GM12874 (cell line): ENCODE measurements around the gene SENP3.

Source experiments
- CTCF ChIP-seq: IDR thresholded peaks from 2 replicates; pipeline ENCODE4 v1.5.1; 2011; ENCODE audit warnings: low read depth, mild to moderate bottlenecking, control low read depth, low read length, moderate library complexity; ENCODE audit not compliant: insufficient read depth

Gene SENP3

GRCh38 chr17:7562208-7562605 lies 488 bp downstream of the SENP3 start:
- no peak for TF ChIP-seq CTCF

- no peak for TF ChIP-seq CTCF
Measured at GRCh38 chr17:7563115-7563869, 1.6 kb downstream of the SENP3 start.

DNA sequence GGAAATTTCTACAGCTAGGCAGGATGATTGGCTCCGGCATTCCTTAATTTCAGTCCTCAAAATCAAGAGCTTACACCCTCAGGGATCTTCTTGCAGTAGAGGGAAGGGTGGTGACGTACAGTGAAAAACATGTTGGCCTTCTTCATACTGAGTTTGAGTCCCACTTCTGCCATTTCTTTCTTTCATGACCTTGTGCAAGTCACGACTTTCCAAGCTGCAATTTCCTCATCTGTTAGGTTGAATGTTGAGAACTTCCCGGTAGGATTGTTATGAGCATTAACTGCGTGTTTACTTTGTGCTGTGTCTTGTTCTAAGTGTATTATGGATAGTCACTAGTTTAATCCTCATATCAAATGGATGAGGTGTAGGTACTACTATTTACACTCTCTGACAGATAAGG lies 7.9 kb downstream of the SENP3 start:
- no peak for TF ChIP-seq CTCF

DNA sequence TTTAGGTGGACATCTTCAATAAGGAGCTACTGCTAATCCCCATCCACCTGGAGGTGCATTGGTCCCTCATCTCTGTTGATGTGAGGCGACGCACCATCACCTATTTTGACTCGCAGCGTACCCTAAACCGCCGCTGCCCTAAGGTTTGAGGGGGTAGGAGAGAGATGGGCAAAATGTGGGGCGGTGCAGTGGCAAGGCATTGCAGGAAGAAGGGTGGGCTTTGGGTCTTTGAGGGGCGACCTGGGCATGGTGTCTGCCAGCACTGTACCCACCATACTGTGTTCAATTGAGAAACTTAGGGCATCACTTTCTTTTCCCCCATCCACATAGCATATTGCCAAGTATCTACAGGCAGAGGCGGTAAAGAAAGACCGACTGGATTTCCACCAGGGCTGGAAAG lies 8.6 kb downstream of the SENP3 start:
- TF ChIP-seq CTCF: no peak

DNA sequence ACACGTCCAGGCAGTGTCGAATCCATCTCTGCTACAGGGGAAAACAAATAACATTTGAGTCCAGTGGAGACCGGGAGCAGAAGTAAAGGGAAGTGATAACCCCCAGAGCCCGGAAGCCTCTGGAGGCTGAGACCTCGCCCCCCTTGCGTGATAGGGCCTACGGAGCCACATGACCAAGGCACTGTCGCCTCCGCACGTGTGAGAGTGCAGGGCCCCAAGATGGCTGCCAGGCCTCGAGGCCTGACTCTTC lies 10.5 kb downstream of the SENP3 start:
- no peak for TF ChIP-seq CTCF

DNA sequence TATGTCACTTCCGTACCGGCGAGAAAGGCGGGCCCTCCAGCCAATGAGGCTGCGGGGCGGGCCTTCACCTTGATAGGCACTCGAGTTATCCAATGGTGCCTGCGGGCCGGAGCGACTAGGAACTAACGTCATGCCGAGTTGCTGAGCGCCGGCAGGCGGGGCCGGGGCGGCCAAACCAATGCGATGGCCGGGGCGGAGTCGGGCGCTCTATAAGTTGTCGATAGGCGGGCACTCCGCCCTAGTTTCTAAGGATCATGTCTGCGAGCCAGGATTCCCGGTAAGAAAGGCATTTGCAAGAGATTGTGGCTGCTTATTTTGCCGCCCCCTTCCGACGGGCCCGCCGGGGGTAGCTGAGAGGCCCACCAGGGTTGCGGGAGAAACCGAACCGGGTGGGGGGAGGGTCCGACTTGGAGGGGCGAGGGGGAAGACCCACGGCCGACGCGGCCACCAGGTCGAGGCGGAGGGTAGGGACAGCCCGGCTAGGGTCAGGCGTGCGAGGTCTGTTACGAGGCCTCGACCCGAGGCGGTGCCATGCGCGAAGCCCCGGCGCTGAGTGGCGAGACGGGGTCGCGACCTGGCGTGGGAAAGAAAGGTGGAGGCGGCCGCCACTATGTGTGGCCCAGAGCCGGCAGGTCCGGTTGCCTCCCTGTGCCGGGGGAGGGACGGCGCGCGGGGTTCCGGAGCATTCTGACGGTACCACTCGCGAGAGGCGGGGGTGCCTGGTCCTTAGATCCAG lies 11.0 kb downstream of the SENP3 start:
- TF ChIP-seq CTCF: no peak

DNA sequence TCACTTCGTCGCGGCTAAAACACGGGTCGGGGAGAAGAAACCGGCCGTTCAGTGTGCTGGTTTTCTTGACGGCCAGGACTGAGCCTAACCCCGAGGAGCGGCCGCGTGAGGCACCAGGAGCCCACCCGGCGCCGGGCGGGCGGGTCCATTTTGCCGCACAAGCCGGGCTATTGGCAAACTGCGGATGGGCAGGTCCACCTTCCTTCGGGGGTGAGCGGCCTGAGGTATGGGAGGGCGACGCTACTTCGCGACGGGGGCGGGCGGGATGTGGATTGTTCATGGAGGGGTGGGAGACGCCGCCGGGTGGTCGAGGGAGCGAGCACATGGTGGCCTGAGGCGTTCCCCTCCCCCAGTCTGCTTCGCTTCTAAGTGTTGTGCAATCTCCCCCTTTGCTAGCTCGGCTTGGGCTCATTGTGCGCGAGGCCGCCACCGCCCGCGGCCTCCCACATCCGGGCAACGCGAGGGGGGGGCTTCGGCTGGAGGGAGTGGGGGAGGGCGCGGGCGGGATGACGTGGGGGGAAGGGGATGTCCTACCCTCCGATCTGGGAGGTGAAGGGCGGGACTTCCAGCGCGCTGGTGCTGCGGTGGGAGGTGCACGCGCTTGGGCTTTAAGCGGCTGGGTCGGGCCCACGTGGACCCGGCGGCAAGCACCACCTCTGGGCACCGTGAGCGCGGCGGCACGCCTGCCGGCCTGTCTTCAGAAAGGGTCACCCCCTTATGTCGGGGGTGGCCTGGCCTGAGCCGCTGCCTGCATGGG lies 11.8 kb downstream of the SENP3 start:
- no peak for TF ChIP-seq CTCF
